Smooth muscle cell (in vitro differentiated cells): Measurements from ENCODE around the gene FTSJ3. TPM values are rescaled to one million over a fixed set of nuclear protein-coding genes. Genes with fewer than 3 reads are reported as not detected.
"Not testable (repeated sequence)": the region's sequence is repeated elsewhere in the genome, so short reads cannot be mapped to it uniquely, and the experiment has no call there.

Experiments
- DNase-seq: peaks from one replicate; lab custom pipeline; 2025; ENCODE audit not compliant: unreplicated experiment; lab: John Stamatoyannopoulos, UW
- H2AFZ ChIP-seq: fragments of 200-600 bp; sonication (generic); 2 replicates; pipeline ENCODE4 v1.6.0; 2016; ENCODE audit warnings: antibody characterized with exemption, low read depth, mild to moderate bottlenecking
- H3F3A ChIP-seq: fragments of 200-600 bp; sonication (generic); 2 replicates; pipeline ENCODE4 v1.6.0; 2017; ENCODE audit warnings: antibody characterized with exemption, low read depth
- H3K27ac ChIP-seq: fragments of 200-600 bp; sonication (generic); 2 replicates; pipeline ENCODE4 v1.5.1; 2016; ENCODE audit warnings: low read depth, mild to moderate bottlenecking
- H3K27me3 ChIP-seq: fragments of 200-600 bp; sonication (generic); 2 replicates; pipeline ENCODE4 v1.6.1; 2016; ENCODE audit warnings: low read depth, mild to moderate bottlenecking
- H3K36me3 ChIP-seq: fragments of 200-600 bp; sonication (generic); 2 replicates; pipeline ENCODE4 v1.5.1; 2016; ENCODE audit warnings: low read depth
- H3K4me1 ChIP-seq: fragments of 200-600 bp; sonication (generic); 2 replicates; pipeline ENCODE4 v1.5.1; 2016; ENCODE audit warnings: low read depth
- H3K4me2 ChIP-seq: fragments of 200-600 bp; sonication (generic); 2 replicates; pipeline ENCODE4 v1.6.0; 2016; ENCODE audit warnings: mild to moderate bottlenecking
- H3K4me3 ChIP-seq: fragments of 200-600 bp; sonication (generic); 2 replicates; pipeline ENCODE4 v1.5.1; 2016; ENCODE audit warnings: mild to moderate bottlenecking
- H3K79me2 ChIP-seq: fragments of 200-600 bp; sonication (generic); 2 replicates; pipeline ENCODE4 v1.6.0; 2016; ENCODE audit warnings: low read depth, mild to moderate bottlenecking
- H3K9ac ChIP-seq: fragments of 200-600 bp; sonication (generic); 2 replicates; pipeline ENCODE4 v1.6.0; 2016; ENCODE audit warnings: low read depth
- H3K9me3 ChIP-seq: fragments of 200-600 bp; sonication (generic); replicated peaks from 2 replicates; pipeline ENCODE4 v1.5.1; 2016; ENCODE audit warnings: low read depth
- H4K20me1 ChIP-seq: fragments of 200-600 bp; sonication (generic); 2 replicates; pipeline ENCODE4 v1.6.0; 2016; ENCODE audit warnings: low read depth
- CTCF ChIP-seq: fragments of 200-600 bp; sonication (generic); IDR thresholded peaks from 2 replicates; pipeline ENCODE4 v1.5.1; 2017; ENCODE audit warnings: borderline replicate concordance, mild to moderate bottlenecking, antibody characterized with exemption; ENCODE audit not compliant: insufficient read depth, poor library complexity, severe bottlenecking
- WGBS: methylation state at CpG from one replicate; pipeline ENCODE4 v1.1.7; 2016; ENCODE audit warnings: low lambda C conversion rate; 5-methylcytosine and 5-hydroxymethylcytosine counted together
- polyA plus RNA-seq: library from polyadenylated mRNA; unstranded; fragments of >200 nt; fragmentation: Nextera tagmentation; extraction: Ambion mirVana; gene quantifications from 2 replicates; pipeline ENCODE4 v1.2.1, GENCODE V29; 2016
- total RNA-seq: library from RNA; depleted of rRNA; stranded (reverse); fragments of >200 nt; gene quantifications from 2 replicates; pipeline ENCODE4 v1.2.3, GENCODE V29; 2014

Gene FTSJ3
- total and polyA plus RNA-seq, 2 experiments from 2014 or later, result 21.9 to 46.8 TPM

- 86% methylated on average over 9 of the region's 9 CpGs for WGBS
- no peak for DNase-seq
- no peak for TF ChIP-seq CTCF
- peaks cover 16% of the 10 kb centered on the region for H3K4me1 ChIP-seq
- H3K9ac ChIP-seq, result no peak overlapping the region
- H3K27ac ChIP-seq, result no peak overlapping the region
- no peaks in the 10 kb centered on the region for H3K36me3 ChIP-seq
- no peaks in the 10 kb centered on the region for H3K27me3 ChIP-seq
- H3K79me2 ChIP-seq, result peaks cover 31% of the 10 kb centered on the region
- peaks cover 10% of the 10 kb centered on the region for H3F3A ChIP-seq
- no peak overlapping the region for H2AFZ ChIP-seq
- H4K20me1 ChIP-seq, result peaks cover 24% of the 10 kb centered on the region
- peak overlapping the region; percentile 71 for H3K4me3 ChIP-seq
- no peaks in the 10 kb centered on the region for H3K9me3 ChIP-seq
- H3K4me2 ChIP-seq, result peak overlapping the region; percentile 93
These were observed 16.6 kb upstream of the FTSJ3 start for GRCh38 chr17:63843910-63844677.

GRCh38 chr17:63843387-63843888 lies 16.0 kb upstream of the FTSJ3 start:
- peak overlapping the region; percentile 61 for H3K27ac ChIP-seq
- not testable (repeated sequence) for H3K9me3 ChIP-seq, H3K27me3 ChIP-seq, H3K36me3 ChIP-seq, DNase-seq, H3K9ac ChIP-seq, H3F3A ChIP-seq
- peaks cover 38% of the 10 kb centered on the region for H3K79me2 ChIP-seq
- peaks cover 18% of the 10 kb centered on the region for H3K4me1 ChIP-seq
- peak overlapping the region; percentile 87 for H2AFZ ChIP-seq
- H3K4me2 ChIP-seq, result peak overlapping the region; percentile 93
- H3K4me3 ChIP-seq, result peak overlapping the region; percentile 71
- H4K20me1 ChIP-seq, result peaks cover 31% of the 10 kb centered on the region
- 50% methylated on average over 19 of the region's 19 CpGs for WGBS

- H3K4me1 ChIP-seq, result peaks cover 18% of the 10 kb centered on the region
- peaks cover 44% of the 10 kb centered on the region for H3K79me2 ChIP-seq
- no peak for TF ChIP-seq CTCF
- H3K36me3 ChIP-seq, result no peaks in the 10 kb centered on the region
- H3K9ac ChIP-seq, result peak within 1 kb of the TSS; percentile 76
- peak within 1 kb of the TSS; percentile 87 for H2AFZ ChIP-seq
- H3K4me2 ChIP-seq, result peak within 1 kb of the TSS; percentile 93
- WGBS, result 1% methylated on average over 74 of the region's 92 CpGs
- H4K20me1 ChIP-seq, result peaks cover 38% of the 10 kb centered on the region
- peak within 1 kb of the TSS; percentile 71 for H3K4me3 ChIP-seq
- peaks cover 10% of the 10 kb centered on the region for H3F3A ChIP-seq
- H3K27ac ChIP-seq, result peak within 1 kb of the TSS; percentile 61
- no peaks in the 10 kb centered on the region for H3K27me3 ChIP-seq
- H3K9me3 ChIP-seq, result no peaks in the 10 kb centered on the region
- peak; percentile 94 for DNase-seq
These were observed 15.3 kb upstream of the FTSJ3 start, which contains the start of gene SMARCD2 for GRCh38 chr17:63842540-63843386. SMARCD2 (minus strand) TSS chr17:63842685; CDS start chr17:63842674, 11 bp downstream.

- Histone ChIP-seq H3K27me3 (no peaks in the 10 kb centered on the region), H3F3A (peaks cover 10% of the 10 kb centered on the region), H3K79me2 (peaks cover 50% of the 10 kb centered on the region), H4K20me1 (peaks cover 44% of the 10 kb centered on the region), H3K4me2 (peak overlapping the region; percentile 93), H3K27ac (peak overlapping the region; percentile 61), H3K4me1 (peaks cover 18% of the 10 kb centered on the region), H3K4me3 (peak overlapping the region; percentile 71), H3K9me3 (no peaks in the 10 kb centered on the region), H3K9ac (peak overlapping the region; percentile 71), H3K36me3 (no peaks in the 10 kb centered on the region), H2AFZ (peak overlapping the region; percentile 56)
- no peak for TF ChIP-seq CTCF
- 2% methylated on average over 29 of the region's 36 CpGs for WGBS
- peak; percentile 47 for DNase-seq
These were observed 14.7 kb upstream of the FTSJ3 start for GRCh38 chr17:63842173-63842539.
